Uterus (tissue), 4 donors: ENCODE measurements around the gene UMODL1. TPM values are rescaled to one million over a fixed set of nuclear protein-coding genes. Genes with fewer than 3 reads are reported as not detected.
"Not testable (repeated sequence)": the region's sequence is repeated elsewhere in the genome, so short reads cannot be mapped to it uniquely, and the experiment has no call there.

ENCODE experiments used
- DNase-seq, 2 donors: peaks; one replicate each; pipeline ENCODE4 v3.0.0-alpha.2; 2019 to 2020
- H3K27ac ChIP-seq, 2 donors: fragments of 200-600 bp; sonication (generic); 1 replicate in 1 of 2; 2 replicates in 1 of 2; pipeline ENCODE4 v1.5.1; 2016 to 2018
- H3K27me3 ChIP-seq, 2 donors: fragments of 200-600 bp; sonication (generic); one replicate each; pipeline ENCODE4 v1.5.1; 2018 to 2019; ENCODE audit warnings: control low read depth in 1 of 2
- H3K36me3 ChIP-seq, 2 donors: fragments of 200-600 bp; sonication (generic); one replicate each; pipeline ENCODE4 v1.5.1; 2019; ENCODE audit warnings: control low read depth in 1 of 2
- H3K4me1 ChIP-seq, 2 donors: fragments of 200-600 bp; sonication (generic); one replicate each; pipeline ENCODE4 v1.5.1; 2018 to 2019; ENCODE audit warnings: control low read depth in 1 of 2
- H3K4me3 ChIP-seq, 2 donors: fragments of 200-600 bp; sonication (generic); 1 replicate in 1 of 2; 2 replicates in 1 of 2; pipeline ENCODE4 v1.5.1; 2018 to 2019; ENCODE audit warnings: mild to moderate bottlenecking in 1 of 2
- H3K9me3 ChIP-seq, 2 donors: fragments of 200-600 bp; sonication (generic); one replicate each; pipeline ENCODE4 v1.5.1; 2019; ENCODE audit warnings: control low read depth in 1 of 2
- POLR2A ChIP-seq, 2 donors: fragments of 450-650 bp; IDR thresholded peaks; one replicate each; pipeline ENCODE4 v1.6.1; 2016; ENCODE audit warnings: antibody characterized with exemption in 2 of 2, mild to moderate bottlenecking in 1 of 2, moderate library complexity in 1 of 2
- intact Hi-C: fragments of 100-400 bp; cut with DNase I; formaldehyde crosslinking; loops from one replicate; pipeline ENCODE4 v1.15.1; 2023; ENCODE audit warnings: low total_unique reads
- total RNA-seq, 4 donors: library from RNA; depleted of rRNA in 3 of 4; stranded (reverse); fragments of >200 nt in 3 of 4; gene quantifications; one replicate each; pipeline versions ENCODE4 v1.1.0 to v1.2.4, GENCODE V29; 2014 to 2023
- TF ChIP-seq, protein P1 (sequence below), 4 experiments: fragments of 200-600 bp in 2 of 4; fragments of 450-650 bp in 2 of 4; sonication (generic) in 2 of 4; IDR thresholded peaks; one replicate each; pipeline ENCODE4 v1.5.1; 2016 to 2019; ENCODE audit warnings: antibody characterized with exemption in 4 of 4, mild to moderate bottlenecking in 2 of 4, moderate library complexity in 1 of 4
- donor health status: DM: yes; HTN: yes; CAD: no.

UMODL1 gene
- total RNA-seq, 4 donors from 2014 or later: not detected

DNA sequence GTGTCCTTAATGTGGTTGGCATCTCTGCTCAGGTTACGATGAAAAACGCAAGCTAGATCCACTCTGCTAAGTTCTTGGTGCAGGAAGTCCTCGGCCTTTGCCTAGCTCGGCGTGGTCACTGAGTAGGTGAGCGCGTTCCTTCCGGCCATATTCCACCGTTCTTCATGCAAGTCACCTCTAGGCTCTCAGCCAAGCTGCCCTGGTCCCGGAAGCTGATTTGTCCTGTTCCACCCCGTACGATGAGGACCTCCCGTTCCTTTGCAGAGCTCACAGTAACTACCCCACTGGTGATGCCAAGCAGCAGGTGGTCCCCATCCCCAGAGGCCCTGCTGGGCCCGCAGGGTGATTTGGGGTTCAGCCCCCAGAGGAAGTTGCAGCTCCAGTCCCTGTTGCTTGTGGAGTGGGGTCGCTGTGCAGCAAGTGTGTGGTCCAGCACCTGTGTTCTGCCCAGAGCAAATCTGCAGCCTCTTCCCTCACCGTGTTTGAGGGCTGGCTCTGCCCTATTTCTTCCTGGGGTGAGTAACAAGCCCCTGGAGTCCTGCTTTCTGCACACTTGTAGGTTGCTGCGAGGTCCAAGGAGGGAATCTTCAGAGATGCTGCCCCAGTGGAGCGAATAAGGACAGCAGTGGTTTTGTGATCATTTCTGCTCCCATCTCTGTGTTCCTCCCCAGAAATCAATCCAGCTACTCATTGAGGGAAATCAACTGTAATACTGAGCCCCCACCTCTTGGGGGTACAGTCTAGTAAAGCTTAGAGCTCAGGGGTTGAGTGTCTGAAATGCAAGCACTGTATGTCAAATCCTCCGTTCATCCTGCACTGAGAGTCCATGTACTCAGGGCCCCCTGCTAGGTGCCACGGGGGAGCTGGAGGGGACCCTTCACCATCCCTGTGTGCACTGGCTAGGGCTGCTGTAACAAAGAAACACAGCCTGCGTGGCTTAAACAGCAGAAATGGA lies 2.3 kb downstream of the UMODL1 start:
- no peak overlapping the region for H3K4me3 ChIP-seq
- H3K9me3 ChIP-seq: no peaks in the 10 kb centered on the region
- no peaks in the 10 kb centered on the region for H3K36me3 ChIP-seq
- no peak for TF ChIP-seq POLR2A (IDR thresholded peaks at IDR 0.05)
- TF ChIP-seq, protein P1, sequence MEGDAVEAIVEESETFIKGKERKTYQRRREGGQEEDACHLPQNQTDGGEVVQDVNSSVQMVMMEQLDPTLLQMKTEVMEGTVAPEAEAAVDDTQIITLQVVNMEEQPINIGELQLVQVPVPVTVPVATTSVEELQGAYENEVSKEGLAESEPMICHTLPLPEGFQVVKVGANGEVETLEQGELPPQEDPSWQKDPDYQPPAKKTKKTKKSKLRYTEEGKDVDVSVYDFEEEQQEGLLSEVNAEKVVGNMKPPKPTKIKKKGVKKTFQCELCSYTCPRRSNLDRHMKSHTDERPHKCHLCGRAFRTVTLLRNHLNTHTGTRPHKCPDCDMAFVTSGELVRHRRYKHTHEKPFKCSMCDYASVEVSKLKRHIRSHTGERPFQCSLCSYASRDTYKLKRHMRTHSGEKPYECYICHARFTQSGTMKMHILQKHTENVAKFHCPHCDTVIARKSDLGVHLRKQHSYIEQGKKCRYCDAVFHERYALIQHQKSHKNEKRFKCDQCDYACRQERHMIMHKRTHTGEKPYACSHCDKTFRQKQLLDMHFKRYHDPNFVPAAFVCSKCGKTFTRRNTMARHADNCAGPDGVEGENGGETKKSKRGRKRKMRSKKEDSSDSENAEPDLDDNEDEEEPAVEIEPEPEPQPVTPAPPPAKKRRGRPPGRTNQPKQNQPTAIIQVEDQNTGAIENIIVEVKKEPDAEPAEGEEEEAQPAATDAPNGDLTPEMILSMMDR (IDR thresholded peaks at IDR 0.05): no peak
- no peak overlapping the region for H3K27ac ChIP-seq
- H3K4me1 ChIP-seq: no peaks in the 10 kb centered on the region
- H3K27me3 ChIP-seq: no peaks in the 10 kb centered on the region
- DNase-seq: no peak
- intact Hi-C loops: no loop called here

GRCh38 chr21:42075686-42076471 lies 4.8 kb downstream of the UMODL1 start:
- H3K4me3 ChIP-seq: no peak overlapping the region
- no peak for TF ChIP-seq POLR2A (IDR thresholded peaks at IDR 0.05)
- TF ChIP-seq, protein P1 (IDR thresholded peaks at IDR 0.05): no peak
- intact Hi-C loops: no loop called here
- no peaks in the 10 kb centered on the region for H3K27me3 ChIP-seq
- no peaks in the 10 kb centered on the region for H3K36me3 ChIP-seq
- H3K9me3 ChIP-seq: no peaks in the 10 kb centered on the region
- no peaks in the 10 kb centered on the region for H3K4me1 ChIP-seq
- DNase-seq: no peak
- H3K27ac ChIP-seq: no peak overlapping the region

DNA sequence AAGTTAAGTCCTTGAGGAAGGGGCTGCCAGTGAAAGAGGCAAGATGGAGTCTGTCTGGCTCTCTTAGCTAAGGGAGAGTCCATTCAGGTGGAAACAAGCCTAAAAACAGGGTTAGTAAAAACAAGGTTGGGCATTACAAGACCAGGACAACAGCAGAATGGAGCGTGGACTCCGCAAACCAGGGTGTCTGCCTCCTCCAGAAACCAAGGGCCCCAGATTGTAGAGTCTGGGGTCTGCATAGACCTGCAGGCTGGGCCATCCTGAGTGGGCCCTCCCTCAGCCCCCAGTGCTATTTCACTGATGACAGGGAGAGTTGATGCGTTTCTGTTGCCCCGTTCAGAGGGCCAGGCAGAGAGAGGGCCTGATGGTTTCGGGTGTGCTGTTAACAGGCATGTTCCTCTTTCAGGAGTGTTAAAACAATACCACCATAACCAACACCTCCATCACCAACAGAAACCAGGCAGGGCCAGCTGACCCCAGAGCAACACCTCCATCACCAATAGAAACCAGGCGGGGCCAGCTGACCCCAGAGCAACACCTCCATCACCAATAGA lies 6.6 kb downstream of the UMODL1 start:
- not testable (repeated sequence) for H3K27ac ChIP-seq, H3K36me3 ChIP-seq, DNase-seq

GRCh38 chr21:42078247-42079007 lies 7.3 kb downstream of the UMODL1 start:
- H3K27ac ChIP-seq, H3K9me3 ChIP-seq, H3K4me3 ChIP-seq, H3K36me3 ChIP-seq, DNase-seq, H3K4me1 ChIP-seq, H3K27me3 ChIP-seq, intact Hi-C loops: not testable (repeated sequence)

More for the DNA sequence above, 6.6 kb downstream of the UMODL1 start:
- intact Hi-C loops, H3K27me3 ChIP-seq, H3K9me3 ChIP-seq, H3K4me1 ChIP-seq, H3K4me3 ChIP-seq: not testable (repeated sequence)

DNA sequence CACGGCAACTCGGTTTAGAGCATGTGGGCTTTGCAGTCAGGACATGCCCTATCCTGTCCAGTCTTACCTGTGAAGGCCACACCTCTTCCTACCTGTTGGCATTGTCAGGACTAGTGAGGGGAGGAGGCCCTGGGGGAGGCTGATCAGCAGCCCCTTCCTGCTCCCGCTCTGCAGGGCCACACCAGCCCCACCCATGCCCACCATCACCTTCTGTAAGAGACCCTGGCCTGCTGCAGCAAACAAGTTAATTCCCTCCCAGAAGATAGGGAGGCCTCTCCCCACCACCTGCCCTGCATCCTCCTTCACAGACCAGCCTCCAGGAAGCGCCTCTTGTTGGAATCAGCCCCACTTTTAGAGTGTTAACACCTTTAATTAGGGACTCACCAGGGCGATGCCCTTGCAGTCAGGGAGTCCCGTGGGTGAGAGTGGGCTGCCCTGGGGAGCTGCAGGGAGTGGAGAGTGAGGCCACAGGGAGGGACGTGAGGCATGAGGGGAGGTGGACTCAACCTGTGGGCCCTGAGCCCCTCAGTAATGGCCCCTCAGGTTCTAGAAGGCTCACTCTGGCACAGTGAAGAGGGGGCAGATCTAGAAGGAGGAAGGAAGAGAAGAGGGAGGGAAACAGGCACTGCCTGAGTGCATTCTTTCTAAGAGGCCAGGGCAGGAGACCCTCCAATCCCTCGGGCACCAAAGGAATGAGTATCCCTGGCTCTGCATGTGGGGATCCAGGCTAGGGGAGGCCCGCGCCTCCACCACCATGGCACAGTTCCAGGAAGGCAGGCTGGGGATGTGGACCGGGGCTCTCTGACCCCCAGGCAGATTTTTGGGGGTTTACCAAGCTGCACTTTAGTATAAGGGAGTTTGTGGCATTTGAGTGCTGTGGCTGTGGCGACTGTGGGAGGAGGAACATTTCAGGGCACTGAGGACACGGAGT lies 8.2 kb downstream of the UMODL1 start:
- no peak overlapping the region for H3K27ac ChIP-seq
- no peaks in the 10 kb centered on the region for H3K9me3 ChIP-seq
- no peak for DNase-seq
- H3K4me3 ChIP-seq: no peak overlapping the region
- no peaks in the 10 kb centered on the region for H3K36me3 ChIP-seq
- intact Hi-C loops: no loop called here
- no peak for TF ChIP-seq POLR2A (IDR thresholded peaks at IDR 0.05)
- TF ChIP-seq, protein P1 (IDR thresholded peaks at IDR 0.05): no peak
- no peaks in the 10 kb centered on the region for H3K27me3 ChIP-seq
- no peaks in the 10 kb centered on the region for H3K4me1 ChIP-seq
